Measurements from ENCODE around the gene TAS1R3.

DNA sequence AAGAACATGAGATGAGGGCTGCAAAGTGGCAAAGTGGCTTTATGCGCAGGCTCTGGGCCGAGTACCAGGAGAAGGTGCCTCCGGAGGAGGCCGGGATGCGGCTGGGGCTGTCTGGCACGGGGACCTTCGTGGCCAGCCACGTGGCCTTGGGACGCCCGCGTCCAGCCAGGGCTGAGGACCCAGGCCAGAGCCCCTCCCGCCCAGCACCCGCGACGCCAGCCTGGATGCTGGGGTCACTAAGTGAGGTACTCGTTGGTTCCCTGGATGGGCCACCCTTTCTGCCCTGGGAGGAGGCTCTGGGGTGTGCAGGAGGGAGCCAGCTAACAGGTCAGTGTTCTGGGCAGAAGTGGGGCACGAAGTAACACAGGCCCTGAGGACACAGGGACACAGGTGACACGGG, 38.2 kb upstream of the TAS1R3 start:
- TF ChIP-seq, protein P1, sequence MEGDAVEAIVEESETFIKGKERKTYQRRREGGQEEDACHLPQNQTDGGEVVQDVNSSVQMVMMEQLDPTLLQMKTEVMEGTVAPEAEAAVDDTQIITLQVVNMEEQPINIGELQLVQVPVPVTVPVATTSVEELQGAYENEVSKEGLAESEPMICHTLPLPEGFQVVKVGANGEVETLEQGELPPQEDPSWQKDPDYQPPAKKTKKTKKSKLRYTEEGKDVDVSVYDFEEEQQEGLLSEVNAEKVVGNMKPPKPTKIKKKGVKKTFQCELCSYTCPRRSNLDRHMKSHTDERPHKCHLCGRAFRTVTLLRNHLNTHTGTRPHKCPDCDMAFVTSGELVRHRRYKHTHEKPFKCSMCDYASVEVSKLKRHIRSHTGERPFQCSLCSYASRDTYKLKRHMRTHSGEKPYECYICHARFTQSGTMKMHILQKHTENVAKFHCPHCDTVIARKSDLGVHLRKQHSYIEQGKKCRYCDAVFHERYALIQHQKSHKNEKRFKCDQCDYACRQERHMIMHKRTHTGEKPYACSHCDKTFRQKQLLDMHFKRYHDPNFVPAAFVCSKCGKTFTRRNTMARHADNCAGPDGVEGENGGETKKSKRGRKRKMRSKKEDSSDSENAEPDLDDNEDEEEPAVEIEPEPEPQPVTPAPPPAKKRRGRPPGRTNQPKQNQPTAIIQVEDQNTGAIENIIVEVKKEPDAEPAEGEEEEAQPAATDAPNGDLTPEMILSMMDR (IDR thresholded peaks at IDR 0.05; ENCODE audit: poor library complexity, severe bottlenecking): no peak
- TF ChIP-seq, protein P2, sequence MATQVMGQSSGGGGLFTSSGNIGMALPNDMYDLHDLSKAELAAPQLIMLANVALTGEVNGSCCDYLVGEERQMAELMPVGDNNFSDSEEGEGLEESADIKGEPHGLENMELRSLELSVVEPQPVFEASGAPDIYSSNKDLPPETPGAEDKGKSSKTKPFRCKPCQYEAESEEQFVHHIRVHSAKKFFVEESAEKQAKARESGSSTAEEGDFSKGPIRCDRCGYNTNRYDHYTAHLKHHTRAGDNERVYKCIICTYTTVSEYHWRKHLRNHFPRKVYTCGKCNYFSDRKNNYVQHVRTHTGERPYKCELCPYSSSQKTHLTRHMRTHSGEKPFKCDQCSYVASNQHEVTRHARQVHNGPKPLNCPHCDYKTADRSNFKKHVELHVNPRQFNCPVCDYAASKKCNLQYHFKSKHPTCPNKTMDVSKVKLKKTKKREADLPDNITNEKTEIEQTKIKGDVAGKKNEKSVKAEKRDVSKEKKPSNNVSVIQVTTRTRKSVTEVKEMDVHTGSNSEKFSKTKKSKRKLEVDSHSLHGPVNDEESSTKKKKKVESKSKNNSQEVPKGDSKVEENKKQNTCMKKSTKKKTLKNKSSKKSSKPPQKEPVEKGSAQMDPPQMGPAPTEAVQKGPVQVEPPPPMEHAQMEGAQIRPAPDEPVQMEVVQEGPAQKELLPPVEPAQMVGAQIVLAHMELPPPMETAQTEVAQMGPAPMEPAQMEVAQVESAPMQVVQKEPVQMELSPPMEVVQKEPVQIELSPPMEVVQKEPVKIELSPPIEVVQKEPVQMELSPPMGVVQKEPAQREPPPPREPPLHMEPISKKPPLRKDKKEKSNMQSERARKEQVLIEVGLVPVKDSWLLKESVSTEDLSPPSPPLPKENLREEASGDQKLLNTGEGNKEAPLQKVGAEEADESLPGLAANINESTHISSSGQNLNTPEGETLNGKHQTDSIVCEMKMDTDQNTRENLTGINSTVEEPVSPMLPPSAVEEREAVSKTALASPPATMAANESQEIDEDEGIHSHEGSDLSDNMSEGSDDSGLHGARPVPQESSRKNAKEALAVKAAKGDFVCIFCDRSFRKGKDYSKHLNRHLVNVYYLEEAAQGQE (IDR thresholded peaks at IDR 0.05; ENCODE audit: borderline replicate concordance): no peak

Measured in neural cell (in vitro differentiated cells).